ENCODE measurements around the gene ATG9B.
"Not testable (repeated sequence)": the region's sequence is repeated elsewhere in the genome, so short reads cannot be mapped to it uniquely, and the experiment has no call there.

Gene ATG9B

DNA sequence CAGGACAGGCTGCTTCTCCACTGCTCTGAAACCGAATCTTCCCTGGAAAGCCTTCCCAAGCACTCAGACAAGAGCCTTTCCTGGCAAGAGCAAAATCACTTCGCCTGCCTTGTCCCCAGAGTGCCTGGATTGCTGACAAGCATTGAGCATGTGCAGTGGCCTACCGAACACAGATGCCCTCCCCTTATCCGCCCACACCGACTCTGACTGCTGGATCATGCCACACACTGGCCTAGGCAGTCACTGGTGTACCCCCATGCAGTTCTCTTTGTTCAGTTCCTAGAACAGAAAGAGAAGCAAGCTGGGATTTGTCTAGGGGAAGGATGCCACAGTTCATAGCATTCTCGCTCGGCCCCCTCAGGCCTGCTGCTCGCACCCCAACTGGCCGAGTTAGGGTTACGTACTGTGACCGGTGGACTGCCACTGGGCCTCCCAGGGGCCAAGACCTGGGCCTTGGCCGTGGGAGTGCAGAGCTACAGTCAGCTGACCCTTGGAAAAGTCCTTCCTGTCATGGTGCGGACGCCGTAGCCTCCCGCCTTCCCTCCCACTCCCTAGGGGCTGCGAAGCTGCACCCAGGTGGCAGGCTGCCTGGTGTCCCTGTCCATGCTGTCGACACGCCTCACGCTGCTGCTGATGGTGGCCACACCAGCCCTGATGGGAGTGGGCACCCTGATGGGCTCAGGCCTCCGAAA lies 10.9 kb upstream of the ATG9B start:
- DNase-seq: no peak

DNA sequence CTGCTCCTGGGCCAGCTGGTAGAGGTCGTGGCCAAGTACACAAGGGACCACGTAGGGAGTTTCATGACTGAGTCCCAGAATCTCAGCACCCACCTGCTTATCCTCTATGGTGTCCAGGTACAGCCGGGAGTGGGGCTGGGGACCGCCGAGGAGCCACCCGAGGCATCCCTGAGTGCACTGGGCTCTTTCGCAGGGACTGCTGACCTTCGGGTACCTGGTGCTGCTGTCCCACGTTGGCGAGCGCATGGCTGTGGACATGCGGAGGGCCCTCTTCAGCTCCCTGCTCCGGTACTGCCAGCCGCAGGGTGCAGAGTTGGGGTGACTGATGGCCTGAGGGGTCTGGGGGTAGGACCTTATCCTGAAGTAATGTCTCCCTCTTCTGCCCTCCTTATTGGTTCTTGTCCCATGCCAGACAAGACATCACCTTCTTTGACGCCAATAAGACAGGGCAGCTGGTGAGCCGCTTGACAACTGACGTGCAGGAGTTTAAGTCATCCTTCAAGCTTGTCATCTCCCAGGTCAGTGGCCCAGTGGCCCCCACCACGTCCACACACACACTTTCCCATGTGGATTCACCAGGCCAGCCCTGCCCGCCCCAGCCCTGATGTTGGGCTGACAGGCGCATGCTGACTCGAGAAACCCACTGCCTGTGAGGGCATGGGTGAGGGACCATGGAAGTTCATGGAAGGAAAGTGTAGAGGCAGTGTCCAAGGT lies 10.2 kb upstream of the ATG9B start:
- DNase-seq: no peak

DNA sequence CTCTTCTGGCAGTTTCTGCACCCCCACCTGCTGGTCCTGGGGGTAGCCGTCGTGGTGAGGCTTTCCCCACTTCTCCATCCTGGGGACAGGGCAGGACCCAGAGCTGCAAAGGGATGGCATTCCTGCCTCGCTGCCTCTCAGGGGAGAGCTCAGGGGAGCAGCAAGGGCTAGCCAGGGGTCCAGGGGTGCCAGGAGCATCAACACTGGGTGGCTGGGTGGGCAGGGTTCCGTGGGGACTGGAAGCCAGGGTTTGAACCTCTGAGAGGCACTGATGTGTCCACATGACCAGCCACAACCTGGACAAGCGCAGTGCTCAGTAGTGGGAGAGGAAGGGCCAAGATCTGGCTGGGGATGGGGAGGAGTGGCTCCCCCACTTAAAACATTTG lies 9.6 kb upstream of the ATG9B start:
- no peak for DNase-seq

DNA sequence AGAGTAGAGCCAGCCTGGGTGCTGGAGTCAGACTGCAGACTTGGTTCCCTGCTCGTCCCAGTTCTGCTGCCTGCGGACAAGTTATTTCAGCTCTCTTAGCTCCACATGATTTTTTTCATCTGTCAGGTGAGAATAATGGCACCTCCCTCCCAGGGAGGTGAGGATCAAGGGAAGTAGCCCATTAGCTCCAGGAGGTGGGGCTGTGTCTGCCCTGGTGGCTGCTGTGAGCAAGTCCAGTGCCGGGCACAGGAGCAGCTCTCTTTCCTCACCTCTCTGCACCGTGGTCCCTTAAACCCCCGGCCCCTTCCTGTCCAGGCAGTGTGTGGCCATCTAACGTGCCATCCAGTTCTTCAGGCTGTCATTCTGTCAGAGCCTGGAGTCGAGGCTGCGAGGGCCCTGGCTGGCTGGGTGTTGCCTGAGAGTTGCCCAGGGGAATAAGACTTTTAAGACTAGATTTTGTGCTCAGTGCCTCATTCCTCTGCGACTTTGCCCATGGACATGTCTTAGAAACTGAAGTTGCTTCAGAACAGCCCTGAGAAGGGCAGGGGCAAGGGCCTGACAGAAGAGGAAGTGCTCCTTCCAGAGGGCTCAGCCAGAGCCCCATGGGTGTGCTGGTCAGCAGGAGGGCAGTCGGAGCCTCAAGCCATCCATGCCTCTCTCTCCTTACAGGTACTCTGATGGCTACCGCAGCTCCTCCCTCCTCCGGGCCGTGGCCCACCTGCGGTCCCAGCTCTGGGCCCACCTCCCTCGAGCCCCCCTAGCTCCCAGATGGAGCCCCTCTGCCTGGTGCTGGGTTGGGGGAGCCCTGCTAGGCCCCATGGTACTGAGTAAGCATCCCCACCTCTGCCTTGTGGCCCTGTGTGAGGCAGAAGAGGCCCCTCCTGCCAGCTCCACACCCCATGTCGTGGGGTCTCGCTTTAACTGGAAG lies 8.9 kb upstream of the ATG9B start:
- DNase-seq: no peak

DNA sequence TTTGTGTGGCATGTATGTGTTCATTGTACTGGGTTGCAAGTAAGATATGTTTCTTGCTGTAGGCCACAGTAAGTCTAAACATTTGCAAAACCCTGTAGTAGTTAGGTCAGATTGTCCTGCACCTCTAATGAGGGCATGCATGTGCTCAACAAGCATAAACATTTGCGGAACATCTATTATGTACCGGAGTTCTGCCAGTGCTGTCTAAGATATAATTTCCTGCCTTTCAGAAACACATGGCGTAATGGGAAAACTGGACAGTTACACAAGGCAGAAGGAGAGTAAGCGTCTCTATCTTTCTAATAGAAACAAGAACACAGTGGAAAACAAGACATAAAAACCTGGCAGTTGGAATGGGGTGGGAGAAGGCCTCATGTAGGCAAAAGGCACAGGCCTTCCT lies 6.7 kb upstream of the ATG9B start:
- DNase-seq: no peak

DNA sequence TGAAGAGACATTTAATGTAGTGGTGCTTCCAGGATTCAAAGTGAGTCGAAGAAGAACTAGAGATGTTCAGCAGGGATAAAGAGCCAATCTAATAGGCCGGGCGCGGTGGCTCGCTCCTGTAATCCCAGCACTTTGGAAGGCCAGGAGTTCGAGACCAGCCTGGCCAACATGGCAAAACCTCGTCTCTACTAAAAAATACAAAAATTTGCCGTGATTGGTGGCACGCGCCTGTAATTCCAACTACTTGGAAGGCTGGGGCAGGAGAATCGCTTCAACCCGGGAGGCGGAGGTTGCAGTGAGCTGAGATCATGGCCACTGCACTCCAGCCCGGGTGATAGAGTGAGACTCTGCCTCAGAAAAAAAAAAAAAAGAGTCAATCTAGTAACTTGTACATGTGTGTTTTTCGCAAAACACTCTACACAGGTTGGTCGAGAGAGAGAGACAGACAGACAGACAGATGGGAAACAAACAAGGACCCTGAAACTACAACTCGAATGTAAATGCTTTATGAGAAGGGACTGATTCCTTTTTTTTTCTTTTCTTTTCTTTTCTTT lies 4.7 kb upstream of the ATG9B start:
- no peak for DNase-seq

DNA sequence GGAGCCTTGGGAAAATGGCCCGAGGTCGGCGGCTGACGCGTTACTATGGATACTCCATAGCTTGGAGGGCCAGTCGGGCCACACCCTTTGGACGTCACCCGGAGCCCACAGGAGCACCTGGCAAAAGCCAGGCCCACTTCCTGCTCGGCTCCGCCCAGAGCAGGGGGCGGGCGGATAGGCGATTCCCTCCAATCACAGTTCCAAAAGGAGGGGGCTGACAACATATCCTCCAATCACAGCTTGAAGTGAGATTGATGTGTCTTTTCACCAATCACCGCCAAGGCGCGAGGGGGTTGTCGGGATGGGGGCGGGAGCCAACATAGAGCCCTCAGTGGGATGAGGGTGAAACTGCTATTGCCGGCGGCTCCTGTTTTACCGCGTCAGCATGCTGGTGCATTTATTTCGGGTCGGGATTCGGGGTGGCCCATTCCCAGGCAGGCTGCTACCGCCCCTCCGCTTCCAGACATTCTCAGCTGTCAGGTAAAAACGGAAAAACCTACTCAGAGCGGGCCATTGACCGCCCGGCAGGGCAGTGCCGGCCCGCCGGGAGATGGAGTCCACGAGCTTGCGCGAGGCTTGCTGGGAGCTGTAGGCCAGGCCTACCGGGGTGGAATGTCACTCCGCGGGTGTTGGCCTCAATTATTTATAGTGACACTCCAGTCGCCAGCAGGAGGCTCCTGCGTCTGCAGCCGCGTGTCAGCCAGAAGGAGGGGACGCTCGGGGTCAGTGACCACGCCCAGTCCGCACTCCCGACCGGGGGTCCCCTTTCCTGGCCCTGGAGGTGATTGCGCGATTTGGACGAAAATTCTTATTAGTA lies 4.0 kb upstream of the ATG9B start, which contains the start of gene ABCB8:
Gene ABCB8, plus strand, starts transcription at position 320 of the 817 bp plus-strand sequence. Its CDS starts 66 bp downstream, at position 386.
- DNase-seq: peak; percentile 97

DNA sequence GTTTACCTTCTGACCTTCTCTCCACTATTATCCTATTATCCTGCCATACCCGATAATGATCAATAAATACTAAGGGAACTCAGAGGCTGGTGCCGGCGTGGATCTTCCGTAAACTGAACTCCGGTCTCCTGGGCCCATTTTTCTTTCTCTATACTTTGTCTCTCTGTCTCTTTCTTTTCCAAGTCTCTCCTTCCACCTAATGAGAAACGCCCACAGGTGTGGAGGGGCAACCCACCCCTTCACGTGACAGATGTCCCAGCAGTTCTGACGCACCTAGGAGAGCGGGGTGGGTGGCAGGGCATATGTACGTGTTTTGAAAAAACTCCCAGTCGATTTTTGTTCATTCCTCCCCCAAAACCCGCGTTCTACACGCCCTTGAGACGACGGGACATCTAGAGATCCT lies 3.4 kb upstream of the ATG9B start:
- DNase-seq: not testable (repeated sequence)

DNA sequence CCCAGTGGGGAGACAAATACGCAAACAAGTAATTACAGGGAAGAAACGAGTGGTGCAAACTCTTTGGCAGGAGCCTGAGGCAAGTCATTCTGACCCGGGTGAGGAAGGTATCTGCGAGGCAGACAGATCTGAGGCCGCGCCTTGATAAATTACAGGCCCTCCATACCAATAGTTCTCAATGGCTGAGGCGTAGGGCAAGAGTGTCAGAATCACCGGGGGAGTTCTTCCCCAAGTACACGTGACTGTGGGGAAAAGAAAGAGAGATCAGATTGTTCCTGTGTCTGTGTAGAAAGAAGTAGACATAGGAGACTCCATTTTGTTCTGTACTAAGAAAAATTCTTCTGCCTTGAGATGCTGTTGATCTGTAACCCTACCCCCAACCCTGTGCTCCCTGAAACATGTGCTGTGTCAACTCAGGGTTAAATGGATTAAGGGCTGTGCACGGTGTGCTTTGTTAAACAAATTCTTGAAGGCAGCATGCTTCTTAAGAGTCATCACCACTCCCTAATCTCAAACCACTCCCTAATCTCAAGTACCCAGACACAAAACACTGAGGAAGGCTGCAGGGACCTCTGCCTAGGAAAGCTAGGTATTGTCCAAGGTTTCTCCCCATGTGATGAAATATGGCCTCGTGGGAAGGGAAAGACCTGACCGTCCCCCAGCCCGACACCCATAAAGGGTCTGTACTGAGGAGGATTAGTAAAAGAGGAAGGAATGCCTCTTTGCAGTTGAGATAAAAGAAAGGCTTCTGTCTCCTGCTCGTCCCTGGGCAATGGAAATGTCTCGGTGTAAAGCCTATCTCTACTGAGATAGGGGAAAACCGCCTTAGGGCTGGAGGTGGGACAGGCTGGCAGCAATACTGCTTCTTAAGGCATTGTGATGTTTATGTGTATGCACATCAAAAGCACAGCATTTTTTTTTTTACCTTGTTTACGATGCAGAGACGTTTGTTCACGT lies 2.8 kb upstream of the ATG9B start:
- not testable (repeated sequence) for DNase-seq

DNA sequence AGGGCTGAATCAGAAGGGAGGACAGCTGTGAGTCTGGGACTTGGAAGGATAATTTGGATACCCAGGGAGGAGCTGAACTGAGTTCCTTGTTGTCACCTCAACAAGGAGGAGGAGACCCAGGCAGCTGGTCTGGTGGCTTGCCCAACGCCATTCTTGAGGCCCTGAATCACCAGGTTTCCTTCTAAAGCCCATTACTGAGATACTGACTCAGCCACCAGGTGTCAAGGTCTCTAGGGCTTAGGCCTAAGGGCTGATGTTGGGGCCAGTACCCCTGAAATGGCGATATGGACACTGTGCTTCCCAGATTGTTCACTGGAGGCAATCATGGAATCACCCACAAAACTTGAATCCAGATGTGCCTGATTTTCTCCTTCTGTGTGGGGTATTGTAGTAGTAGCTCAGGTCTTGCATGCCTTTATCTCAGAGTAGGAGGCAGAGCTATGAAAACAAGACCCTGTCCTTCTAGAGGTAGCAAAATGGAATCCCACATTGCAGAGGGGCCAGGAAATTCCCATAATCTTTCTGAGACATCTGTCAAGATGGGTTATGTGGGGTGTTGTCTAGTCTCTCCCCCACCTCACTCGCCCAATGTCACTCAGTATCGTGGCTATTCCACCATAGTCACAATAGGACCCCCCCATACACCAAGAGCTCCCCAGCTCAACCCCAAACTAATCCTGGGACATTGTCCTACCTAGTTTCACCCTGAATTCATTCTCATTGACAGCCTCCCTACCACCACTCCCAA lies 1.8 kb upstream of the ATG9B start:
- no peak for DNase-seq

DNA sequence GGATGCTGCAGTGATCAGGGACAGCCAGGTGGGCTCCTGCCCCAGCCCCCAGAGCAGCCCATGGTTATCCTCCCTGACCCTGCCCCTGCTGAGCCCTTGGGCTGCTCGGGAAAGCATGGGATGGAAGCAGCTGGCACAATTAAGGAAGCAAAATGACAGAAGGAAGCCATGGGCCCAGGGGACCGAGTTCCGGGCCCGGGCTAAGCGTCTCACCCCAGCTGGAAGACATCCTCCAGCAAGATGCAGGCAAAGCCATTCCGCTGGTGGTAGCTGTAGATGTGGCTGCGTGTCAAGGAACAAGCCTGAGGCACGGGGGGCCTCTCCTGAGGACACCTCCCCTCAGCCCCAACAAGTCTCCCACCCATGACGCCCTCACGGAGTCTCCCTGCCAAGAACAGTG lies 1.1 kb downstream of the ATG9B start:
- DNase-seq: no peak

DNA sequence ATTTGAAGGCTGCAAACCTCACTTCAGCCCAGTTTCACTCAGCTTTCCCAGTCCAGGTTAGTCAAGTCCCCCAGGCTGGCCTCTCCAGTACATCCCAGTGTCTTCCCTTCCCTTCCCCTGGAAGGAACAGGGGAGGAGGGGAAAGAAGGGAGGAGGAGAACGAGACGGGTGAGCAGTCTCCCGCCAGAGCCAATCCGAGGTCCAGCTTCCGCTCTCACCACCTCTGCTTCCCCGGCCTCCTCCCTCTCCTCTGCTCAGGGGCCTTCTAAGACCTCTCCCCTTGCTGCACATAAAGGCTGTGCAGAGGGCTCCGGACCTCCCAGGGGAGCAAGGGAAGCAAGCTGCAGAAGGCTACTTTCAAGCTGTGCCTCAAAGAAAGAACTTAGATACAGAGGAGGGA lies 4.1 kb downstream of the ATG9B start:
- no peak for DNase-seq

DNA sequence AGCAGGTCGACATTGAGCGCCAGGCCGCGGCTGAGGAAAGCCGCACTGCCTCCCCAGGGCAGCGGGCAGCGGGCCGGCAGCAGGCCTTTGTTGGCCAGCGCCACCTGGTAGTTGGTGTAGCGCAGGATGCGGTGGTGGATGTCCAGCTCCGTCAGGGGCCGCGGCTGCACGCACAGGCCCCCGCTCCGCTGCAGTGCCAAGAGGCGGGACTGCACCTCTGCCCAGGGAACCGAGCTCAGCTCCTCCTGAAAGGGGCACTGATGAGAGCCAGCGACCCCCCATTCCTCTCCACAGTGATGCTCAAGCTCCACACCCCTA lies 5.2 kb downstream of the ATG9B start:
- no peak for DNase-seq

DNA sequence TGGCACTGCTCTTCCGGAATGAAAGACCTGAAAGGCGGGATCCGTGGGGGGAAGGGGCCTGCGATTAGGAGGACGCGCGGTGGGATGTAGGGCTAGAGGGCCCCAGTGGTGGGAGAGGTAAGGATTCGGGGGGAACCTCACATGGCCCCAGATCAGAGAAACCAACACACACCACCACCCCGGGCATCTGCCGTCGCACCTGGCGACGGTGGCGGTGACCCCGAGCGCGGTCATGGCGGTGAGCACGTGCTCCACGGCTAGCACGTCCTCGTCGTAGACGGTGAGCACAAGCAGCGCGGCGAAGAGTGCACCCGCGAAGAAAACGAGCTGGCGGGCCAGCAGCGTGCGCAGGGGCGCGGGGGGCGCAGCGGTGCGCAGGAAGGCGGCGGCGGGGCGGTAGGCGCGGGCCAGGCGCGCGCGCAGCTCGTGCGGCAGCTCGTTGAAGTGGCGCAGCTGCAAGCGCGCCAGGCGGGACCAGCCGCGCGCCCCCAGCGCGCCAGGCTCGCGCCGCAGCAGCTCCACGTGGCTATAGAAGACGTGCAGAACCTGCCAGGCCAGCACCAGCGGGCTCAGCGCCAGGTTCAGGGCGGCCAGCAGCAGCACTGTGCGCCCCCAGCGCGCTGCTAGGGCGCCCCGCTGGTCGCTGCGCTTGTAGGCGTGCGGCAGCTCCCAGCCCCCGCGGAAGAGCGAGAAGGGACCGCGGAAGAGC lies 5.7 kb downstream of the ATG9B start:
- DNase-seq: peak; percentile 30

DNA sequence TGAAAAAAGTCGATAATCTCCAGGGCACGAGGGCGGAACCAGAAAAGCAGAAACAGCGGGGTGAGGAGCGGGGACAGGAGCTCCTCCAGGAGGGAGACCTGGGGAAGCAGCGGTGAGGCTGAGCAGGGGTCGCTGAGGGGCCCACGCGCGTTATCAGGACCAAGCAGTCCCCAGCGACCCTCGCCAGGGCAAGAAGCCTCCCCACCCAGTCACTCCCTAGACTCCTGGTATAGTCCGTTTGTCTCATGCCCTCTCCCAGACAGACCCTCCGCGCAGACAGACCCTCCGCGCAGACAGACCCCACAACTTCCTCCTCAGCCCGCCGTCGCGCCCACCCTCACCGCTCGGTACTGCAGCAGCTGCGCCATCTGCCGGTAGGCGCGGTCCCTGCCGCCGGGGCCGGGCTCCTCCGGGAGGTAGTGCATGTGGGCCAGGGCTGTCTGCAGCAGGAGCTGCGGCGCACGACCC lies 6.3 kb downstream of the ATG9B start:
- DNase-seq: peak; percentile 67

DNA sequence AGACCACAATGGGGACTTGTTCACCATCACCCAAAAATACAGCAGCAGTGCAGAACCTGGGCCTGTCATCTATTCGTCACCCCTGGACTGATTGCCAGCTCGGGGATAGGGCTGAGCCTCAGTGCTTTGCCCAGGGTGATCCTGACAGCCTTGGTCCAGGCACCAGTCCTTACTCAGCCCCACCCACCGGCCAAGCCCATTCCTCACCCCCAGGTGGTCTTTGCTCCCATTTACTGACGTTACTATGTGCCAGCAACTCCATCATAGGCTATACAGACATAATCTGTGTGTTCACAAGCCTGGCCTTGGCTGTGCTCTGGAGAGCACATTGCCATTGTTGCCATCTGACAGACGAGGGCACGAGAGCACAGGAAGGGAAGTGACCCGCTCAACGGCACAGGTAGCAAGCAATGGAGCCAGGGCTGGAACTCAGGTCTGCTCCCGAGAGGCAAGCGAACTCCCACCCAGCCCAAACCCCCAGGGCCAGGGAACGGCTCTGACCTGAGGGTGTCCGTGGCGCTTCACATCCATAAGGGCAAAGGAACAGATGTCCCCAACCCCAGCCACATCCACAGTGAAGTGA lies 6.8 kb downstream of the ATG9B start:
- DNase-seq: no peak

DNA sequence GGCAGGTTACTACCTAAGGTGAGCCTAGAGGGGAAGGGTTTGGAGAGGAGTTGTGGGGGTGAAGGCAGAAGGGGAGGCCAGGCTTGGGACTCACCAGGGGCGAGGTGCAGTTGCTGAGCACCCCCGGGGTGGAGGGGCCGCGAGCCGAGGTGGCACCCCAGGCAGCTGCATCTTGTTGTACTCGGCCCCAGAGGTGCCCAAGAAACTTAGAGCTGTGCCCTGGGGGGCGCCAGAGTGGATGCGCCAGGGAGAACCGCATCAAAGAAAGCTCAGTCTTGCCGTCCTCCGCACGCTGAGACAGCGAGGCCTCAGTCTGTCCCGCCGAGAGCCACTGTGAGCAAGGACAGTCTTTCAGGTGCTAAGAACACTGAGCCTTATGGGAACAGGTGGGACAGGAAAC lies 7.4 kb downstream of the ATG9B start:
- DNase-seq: no peak

DNA sequence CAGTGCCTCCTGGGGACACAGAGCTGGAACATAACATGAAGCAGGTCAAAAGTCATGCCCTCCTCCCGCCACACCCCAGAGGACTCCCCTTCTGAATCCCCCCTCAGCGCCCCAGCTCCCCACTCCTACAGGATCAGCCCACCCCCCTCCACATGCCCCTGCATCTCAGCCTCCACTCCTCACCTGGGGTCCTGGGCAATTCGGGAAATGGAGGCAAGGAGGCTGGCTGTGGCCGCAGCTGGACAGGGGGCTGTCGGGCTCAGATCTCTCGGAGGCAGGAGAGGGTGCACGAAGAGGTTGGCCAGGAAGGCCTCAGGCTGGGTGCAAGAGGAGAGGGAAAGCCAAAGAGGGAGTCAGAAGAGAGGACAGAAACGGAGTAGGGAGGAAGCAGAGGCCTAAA lies 7.8 kb downstream of the ATG9B start:
- DNase-seq: no peak

DNA sequence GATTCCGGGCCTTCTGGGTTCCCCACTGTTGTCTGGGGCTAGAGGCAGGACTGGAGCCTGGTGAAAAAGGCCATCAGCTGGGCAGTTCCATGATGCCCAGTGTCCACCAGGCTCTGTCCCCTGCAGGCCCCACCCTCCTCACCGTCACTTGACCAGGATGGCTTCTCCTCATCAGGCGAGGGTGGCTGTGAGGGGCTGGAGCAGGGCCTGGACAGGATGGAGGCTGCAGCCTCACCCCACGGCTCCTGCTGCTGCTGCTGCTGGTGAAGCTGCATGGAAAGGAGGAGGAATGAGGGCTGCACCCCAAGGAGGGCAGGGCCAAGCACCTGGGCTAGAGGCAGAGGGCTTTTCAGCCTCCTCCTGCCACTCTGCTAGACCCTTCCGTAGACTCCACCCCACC lies 8.3 kb downstream of the ATG9B start:
- DNase-seq: no peak

Measured in activated effector memory CD4-positive, alpha-beta T cell treated with Interleukin-2 at 50 U/mL for 16 hours (primary cell).